Lower lobe of right lung (tissue), 2 donors: Measurements from ENCODE around the gene CSNK1G2. TPM values are rescaled to one million over a fixed set of nuclear protein-coding genes. Genes with fewer than 3 reads are reported as not detected.

ENCODE experiments used
- ATAC-seq, 2 donors: fragments of 200-7000 bp; cut with Tn5 transposase; one replicate each; pipeline ENCODE4 v1.9.1; 2020 to 2022; ENCODE audit warnings: mild to moderate bottlenecking in 2 of 2, moderate library complexity in 2 of 2
- DNase-seq: peaks from one replicate; pipeline ENCODE4 v3.0.0-alpha.2; 2020
- H3K27ac ChIP-seq: fragments of 200-600 bp; one replicate; pipeline ENCODE4 v1.8.0; 2022
- H3K27me3 ChIP-seq: fragments of 200-600 bp; one replicate; pipeline ENCODE4 v1.8.0; 2022; ENCODE audit warnings: low read depth
- H3K36me3 ChIP-seq: fragments of 200-600 bp; one replicate; pipeline ENCODE4 v1.8.0; 2022; ENCODE audit warnings: mild to moderate bottlenecking
- H3K4me1 ChIP-seq: fragments of 200-600 bp; one replicate; pipeline ENCODE4 v1.8.0; 2022
- H3K4me3 ChIP-seq: fragments of 200-600 bp; one replicate; pipeline ENCODE4 v1.8.0; 2022; ENCODE audit warnings: mild to moderate bottlenecking
- H3K9me3 ChIP-seq: fragments of 200-600 bp; one replicate; pipeline ENCODE4 v1.8.0; 2022
- intact Hi-C: fragments of 100-400 bp; cut with DNase I; formaldehyde crosslinking; loops from one replicate; pipeline ENCODE4 v1.11.0; 2022
- total RNA-seq: library from RNA; stranded (reverse); fragmentation: NEBNext Ultra II Directional; extraction: Animal tissue kit (Norgen Biotek cat#: 25700); gene quantifications from one replicate; pipeline ENCODE4 v1.2.1, GENCODE V29; 2021
- TF ChIP-seq, protein P1 (sequence below): fragments of 200-600 bp; IDR thresholded peaks from one replicate; pipeline ENCODE4 v1.8.0; 2022; ENCODE audit warnings: antibody characterized with exemption, mild to moderate bottlenecking
- donor health status: DM: no; HTN: yes; CAD: no; lungs with severe emphysema.

Gene CSNK1G2
- total RNA-seq, 1 donor from 2014 or later, result 55.4 TPM

DNA sequence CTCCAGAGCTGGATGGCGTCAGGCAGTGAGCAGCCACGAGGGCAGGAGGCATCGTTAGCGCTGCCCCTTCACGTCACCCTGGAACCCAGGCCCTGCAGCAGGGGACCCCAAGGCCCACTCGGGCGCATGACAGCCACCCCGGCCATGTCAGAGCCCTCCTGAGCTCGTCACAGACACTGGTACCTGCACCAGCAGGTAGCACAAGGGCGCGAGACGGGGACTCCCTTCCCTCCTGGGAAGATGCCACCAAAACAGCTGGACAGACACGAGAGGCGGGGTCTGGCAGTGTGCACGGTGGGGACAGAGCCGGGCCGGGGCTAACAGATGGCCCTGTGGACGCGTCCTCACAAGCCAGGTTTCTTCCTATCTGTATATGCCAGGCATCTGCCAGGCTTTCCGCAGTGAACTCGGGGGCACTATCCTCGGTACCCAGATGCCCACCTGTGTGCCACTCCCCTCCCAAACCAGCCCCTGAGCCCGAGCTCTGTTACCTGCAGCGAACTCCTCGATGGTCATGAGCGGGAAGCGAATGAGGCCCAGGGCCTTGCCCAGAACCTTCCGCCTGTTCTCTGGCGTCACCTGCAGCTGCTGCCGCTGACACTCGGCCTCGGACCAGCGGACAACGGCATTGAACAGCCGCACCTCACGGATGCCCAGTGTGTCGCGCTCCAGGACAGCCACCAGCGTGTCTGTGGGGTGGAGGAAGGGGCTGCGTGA is 48.7 kb downstream of the CSNK1G2 start:
- Histone ChIP-seq H3K27me3 (no peaks in the 10 kb centered on the region), H3K9me3 (no peaks in the 10 kb centered on the region), H3K27ac (no peak overlapping the region), H3K4me3 (no peak overlapping the region), H3K4me1 (no peaks in the 10 kb centered on the region), H3K36me3 (peaks cover 89% of the 10 kb centered on the region)
- ATAC-seq (no peak), DNase-seq (no peak)
- intact Hi-C loops, result no loop called here
- TF ChIP-seq, protein P1, sequence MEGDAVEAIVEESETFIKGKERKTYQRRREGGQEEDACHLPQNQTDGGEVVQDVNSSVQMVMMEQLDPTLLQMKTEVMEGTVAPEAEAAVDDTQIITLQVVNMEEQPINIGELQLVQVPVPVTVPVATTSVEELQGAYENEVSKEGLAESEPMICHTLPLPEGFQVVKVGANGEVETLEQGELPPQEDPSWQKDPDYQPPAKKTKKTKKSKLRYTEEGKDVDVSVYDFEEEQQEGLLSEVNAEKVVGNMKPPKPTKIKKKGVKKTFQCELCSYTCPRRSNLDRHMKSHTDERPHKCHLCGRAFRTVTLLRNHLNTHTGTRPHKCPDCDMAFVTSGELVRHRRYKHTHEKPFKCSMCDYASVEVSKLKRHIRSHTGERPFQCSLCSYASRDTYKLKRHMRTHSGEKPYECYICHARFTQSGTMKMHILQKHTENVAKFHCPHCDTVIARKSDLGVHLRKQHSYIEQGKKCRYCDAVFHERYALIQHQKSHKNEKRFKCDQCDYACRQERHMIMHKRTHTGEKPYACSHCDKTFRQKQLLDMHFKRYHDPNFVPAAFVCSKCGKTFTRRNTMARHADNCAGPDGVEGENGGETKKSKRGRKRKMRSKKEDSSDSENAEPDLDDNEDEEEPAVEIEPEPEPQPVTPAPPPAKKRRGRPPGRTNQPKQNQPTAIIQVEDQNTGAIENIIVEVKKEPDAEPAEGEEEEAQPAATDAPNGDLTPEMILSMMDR, result no peak

DNA sequence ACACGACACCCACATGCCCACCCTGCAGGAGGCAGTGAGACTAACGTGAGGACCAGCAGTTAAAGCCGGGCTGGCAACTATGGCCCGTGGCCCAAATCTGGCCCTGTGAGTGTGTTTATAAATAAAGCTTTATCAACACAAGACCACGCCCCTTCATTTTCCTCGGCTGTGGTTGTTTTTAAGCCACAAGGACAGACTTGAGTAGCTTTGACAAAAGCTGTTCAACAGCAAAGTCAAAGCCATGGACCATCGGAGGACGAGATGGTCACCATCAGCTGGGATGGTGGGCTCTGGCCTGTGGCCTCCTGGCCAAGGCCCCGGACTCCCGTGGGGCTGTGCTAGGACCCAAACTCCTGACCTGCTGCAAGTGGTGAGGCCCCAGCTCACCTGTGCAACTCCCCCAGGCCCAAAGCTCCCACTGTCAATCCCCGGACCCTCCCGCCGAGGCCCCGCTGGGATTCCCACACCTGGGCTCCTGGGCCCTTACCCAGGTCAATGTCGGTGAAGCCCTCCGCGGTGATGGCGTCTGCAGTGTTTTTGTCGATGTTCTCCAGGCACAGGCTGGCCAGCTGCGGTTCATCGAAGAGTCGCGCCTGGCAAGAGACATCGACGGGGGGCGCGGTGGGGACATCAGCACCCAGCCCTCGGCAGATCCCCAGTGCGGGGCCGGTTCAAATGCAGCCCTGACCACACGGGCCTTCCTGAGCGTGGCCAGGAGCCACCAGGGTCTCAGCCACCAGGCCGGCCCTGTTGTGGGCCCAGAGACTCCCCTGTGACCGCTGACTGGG is 49.5 kb downstream of the CSNK1G2 start:
- Histone ChIP-seq H3K4me3 (no peak overlapping the region), H3K4me1 (no peaks in the 10 kb centered on the region), H3K36me3 (peaks cover 87% of the 10 kb centered on the region), H3K9me3 (no peaks in the 10 kb centered on the region), H3K27me3 (no peaks in the 10 kb centered on the region), H3K27ac (no peak overlapping the region)
- ATAC-seq (no peak), DNase-seq (peak; percentile 45)
- TF ChIP-seq, protein P1, result no peak
- intact Hi-C loops, result no loop called here

DNA sequence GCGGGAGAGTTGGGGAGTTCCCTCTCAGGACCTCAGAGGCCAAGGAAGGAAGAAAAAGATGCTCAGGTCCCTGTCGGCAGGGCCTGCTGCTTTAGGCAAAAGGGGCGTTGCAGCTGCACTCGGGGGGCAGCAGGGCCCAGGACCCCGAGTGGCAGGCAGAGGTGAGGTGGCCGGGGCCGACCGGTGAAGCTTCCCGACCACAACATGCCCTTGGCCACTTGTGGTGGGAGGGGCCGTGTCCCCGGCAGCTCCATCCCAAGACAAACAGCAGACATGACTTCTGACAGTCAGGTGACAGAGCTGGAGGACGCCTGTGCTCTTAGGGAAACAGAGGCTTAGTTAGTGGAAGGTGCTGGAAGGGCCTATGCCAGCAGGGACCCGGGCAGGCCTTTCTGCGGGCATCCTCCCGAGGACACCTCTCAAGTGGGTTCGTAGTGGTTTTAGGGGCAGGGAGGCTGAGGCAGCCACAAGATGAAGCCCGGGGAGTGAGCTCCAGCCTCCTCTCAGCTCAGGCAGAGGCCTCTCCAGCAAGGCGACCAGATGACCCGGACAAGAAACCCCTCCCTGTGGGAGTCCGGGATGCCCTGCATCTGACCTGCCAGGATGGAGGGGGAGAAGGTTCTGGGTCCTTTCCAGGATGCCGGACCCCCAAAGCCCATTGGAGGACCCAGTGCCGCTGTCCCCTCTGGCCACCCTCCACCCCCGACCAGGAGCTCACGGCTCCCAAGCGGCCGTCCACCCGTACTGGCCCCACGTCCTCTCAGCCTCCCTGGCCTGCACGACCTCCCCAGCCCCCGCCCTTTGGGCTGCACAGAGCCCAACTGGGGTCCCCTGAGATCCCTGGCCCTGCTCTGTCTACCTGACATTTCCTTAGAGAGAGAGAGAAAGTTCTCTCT is 50.3 kb downstream of the CSNK1G2 start:
- H3K4me1 ChIP-seq, result no peaks in the 10 kb centered on the region
- H3K27me3 ChIP-seq, result no peaks in the 10 kb centered on the region
- no peaks in the 10 kb centered on the region for H3K9me3 ChIP-seq
- DNase-seq (no peak), ATAC-seq (no peak)
- H3K27ac ChIP-seq, result no peak overlapping the region
- intact Hi-C loops, result no loop called here
- peaks cover 84% of the 10 kb centered on the region for H3K36me3 ChIP-seq
- H3K4me3 ChIP-seq, result no peak overlapping the region
- TF ChIP-seq, protein P1, result no peak

DNA sequence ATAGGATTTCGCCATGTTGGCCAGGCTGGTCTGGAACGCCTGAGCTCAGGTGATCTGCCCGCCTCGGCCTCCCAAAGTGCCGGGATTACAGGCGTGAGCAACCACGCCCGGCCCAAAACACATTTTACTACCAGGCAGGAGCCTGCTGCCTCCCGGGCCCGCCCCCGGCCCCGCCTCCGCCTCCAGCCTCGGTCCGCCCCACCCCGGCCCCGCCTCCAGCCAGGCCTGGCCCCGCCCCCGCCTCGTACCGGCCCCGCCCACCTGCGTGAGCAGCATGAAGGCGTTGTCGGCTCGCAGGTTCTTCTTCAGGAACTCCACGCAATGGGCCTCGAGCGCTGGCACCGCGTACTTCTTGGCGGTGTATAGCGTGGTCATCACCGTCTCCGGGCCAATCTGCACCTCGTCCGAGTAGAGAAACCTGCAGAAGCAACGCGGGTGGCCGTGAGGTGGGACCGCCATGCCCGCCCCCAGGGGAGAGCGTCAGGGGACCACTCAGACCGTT is 51.8 kb downstream of the CSNK1G2 start:
- peak; percentile 47 for DNase-seq
- Histone ChIP-seq H3K36me3 (peaks cover 79% of the 10 kb centered on the region), H3K4me3 (no peak overlapping the region), H3K27me3 (no peaks in the 10 kb centered on the region), H3K27ac (no peak overlapping the region), H3K4me1 (no peaks in the 10 kb centered on the region), H3K9me3 (no peaks in the 10 kb centered on the region)
- ATAC-seq, result peak; percentile 19 to 23
- intact Hi-C loops, result no loop called here
- TF ChIP-seq, protein P1, result no peak
